RWPE1 (cell line): ENCODE results near the gene EXOSC5.

Source experiments
- CTCF ChIA-PET: fragments of 350-600 bp; sonication (Branson Sonifier 250); formaldehyde crosslinking; extraction: SDS; loops from one replicate; lab custom pipeline; 2021; lab: Yijun Ruan, JAX
- POLR2A ChIA-PET: fragments of 400-600 bp; formaldehyde crosslinking; extraction: SDS; loops from one replicate; lab custom pipeline; 2020; ENCODE audit warnings: antibody characterized with exemption; ENCODE audit not compliant: low non-redundant PET; lab: Yijun Ruan, JAX
- DNase-seq: peaks from one replicate; pipeline ENCODE4 v3.0.0; 2012; ENCODE audit warnings: low spot score
- H3K27ac ChIP-seq: fragments of 450-650 bp; 2 replicates; pipeline ENCODE4 v1.5.1; 2017
- TF ChIP-seq, protein P1 (sequence below): fragments of 450-650 bp; conservative IDR thresholded peaks from 2 replicates; pipeline ENCODE4 v1.5.1; 2017; ENCODE audit warnings: low read depth, mild to moderate bottlenecking

EXOSC5 gene

DNA sequence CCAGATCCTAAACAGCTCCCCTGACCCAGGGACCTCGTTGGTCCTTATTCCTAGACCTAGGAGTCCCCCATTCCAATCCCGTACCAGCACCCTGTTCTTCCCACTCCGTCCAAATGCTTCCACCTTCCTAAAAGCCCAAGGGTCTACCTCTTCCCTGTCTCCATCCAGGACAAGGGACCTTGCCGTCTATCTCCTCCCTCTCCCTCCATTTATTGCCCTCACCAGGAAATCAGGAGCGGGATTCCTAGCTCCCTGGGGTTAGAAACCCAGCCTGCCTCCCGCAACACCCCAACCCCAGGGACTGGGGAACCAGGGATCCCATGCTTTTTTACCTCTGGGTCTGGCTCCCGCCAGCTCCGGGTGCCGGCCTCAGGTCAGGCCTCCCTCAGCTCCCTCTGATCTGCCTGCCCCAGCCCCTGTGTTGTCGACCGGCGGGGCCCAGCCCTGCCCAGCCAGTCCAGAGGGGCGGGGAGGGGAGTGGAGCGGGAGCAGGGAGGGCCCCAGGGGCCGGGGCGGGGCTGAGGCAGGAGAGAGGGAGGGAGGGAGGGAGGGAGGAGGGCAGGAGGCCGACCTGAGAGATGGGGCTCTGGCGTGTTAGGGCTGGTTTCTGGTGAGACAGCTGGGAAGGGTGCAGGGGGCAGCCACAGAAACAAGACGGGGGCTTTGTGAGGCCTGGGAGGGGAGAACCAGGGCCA lies 29.9 kb upstream of the EXOSC5 start, which contains the start of gene B3GNT8:
TSS of gene B3GNT8 (minus strand) at position 423 of the 695 bp plus-strand sequence. CDS start 596 bp downstream, outside the sequence.
- DNase-seq = peak; percentile 88
- ChIA-PET POLR2A (interaction anchor here (0.8 to 1.7 kb wide), 2 partner anchors 8 to 12 kb away, joined by 5 to 10 read pairs; partner anchors contain the start of gene DMAC2), CTCF (interaction anchor here (0.9 kb wide), 1 partner anchor 136 kb away, joined by 3 read pairs; no protein-coding TSS in a partner anchor)
- TF ChIP-seq, protein P1, sequence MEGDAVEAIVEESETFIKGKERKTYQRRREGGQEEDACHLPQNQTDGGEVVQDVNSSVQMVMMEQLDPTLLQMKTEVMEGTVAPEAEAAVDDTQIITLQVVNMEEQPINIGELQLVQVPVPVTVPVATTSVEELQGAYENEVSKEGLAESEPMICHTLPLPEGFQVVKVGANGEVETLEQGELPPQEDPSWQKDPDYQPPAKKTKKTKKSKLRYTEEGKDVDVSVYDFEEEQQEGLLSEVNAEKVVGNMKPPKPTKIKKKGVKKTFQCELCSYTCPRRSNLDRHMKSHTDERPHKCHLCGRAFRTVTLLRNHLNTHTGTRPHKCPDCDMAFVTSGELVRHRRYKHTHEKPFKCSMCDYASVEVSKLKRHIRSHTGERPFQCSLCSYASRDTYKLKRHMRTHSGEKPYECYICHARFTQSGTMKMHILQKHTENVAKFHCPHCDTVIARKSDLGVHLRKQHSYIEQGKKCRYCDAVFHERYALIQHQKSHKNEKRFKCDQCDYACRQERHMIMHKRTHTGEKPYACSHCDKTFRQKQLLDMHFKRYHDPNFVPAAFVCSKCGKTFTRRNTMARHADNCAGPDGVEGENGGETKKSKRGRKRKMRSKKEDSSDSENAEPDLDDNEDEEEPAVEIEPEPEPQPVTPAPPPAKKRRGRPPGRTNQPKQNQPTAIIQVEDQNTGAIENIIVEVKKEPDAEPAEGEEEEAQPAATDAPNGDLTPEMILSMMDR = no peak
- H3K27ac ChIP-seq = peak within 1 kb of the TSS; percentile 96

DNA sequence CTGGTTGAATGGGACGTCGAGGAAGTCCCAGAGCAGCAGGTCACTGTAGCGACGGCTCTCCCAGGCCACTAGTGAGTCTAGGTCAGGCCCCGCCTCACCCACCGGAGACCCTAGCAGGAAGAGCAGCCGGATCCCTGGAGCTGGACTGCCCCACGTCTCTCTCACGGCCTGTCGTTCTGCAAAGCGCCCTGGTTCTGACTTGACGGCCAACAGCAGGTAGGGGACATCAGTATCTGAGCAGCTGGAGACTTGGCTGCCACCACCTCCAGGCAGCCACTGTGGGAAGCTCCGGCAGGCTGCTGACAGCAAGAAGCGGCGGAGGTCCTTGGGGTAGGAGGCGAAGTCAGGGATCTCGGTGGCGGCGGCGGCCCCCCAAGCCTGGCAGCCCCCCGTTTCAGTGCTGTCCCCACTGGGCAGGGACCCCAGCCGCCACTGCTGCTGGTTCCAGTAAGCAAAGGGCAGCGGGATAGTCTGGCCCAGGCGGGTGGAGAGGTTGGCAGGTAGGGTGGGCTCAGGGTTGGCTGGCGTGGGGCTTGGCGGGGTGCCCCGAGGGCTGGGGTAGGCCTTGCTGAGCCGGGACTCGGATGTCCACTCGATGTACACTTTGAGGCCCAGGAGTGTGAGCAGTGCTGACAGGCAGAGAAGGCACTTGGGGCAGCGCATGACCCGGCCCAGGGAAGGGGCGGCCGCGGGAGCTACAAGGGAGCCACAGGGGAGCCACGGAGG lies 29.1 kb upstream of the EXOSC5 start:
- TF ChIP-seq, protein P1 = no peak
- POLR2A ChIA-PET = interaction anchor here (0.8 to 1.7 kb wide), 2 partner anchors 9 to 13 kb away, joined by 5 to 10 read pairs; partner anchors contain the start of gene DMAC2
- CTCF ChIA-PET = no interaction called here
- no peak for DNase-seq
- H3K27ac ChIP-seq = peak overlapping the region; percentile 96

DNA sequence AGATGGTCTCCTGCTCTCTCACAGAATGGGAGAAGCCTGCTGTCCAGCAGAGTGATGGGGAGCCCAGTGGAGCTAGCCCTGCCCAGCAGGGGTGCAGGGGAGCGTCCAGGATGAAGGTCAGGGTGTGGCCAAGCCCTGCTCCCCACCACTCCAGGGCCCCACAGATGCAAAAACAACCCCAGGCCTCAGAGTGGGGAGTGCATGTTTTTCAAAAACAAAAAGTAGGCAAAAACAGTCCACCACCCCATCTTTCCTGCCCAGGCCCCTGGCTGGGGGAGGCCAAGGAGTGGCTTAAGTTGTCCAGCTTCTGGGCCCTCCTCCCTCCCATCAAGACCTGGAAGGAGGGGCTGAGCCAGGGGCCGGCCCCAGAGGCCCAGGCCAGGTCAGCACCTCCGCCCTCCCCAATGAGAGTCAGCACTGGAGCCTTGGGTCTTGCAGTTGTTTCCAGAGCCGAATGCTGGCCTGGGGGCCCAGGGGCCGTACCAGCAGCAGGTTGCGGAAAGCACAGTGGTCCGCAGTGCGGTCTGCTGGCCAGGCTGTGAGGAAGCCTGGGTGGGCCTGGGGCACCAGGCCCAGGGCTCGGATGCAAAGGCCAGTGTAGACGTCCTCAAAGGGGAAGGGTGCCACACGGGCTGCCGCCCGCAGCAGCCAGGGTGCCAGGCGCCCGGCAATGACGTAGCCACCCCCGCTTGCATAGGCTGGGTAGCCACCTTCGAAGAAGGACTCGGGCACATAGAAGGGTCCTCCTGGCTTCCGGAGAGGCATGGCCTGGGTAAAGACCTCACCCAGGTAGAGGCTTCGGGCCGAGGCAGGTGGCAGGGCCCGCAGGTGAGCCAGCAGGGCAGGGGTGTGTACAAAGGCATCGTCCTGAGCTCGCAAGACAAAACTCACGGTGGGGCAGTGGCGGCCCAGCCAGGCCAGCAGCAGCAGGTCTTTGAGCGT lies 28.3 kb upstream of the EXOSC5 start:
- CTCF ChIA-PET = no interaction called here
- no peak for DNase-seq
- TF ChIP-seq, protein P1 = no peak
- H3K27ac ChIP-seq = peak overlapping the region; percentile 96
- POLR2A ChIA-PET = no interaction called here

DNA sequence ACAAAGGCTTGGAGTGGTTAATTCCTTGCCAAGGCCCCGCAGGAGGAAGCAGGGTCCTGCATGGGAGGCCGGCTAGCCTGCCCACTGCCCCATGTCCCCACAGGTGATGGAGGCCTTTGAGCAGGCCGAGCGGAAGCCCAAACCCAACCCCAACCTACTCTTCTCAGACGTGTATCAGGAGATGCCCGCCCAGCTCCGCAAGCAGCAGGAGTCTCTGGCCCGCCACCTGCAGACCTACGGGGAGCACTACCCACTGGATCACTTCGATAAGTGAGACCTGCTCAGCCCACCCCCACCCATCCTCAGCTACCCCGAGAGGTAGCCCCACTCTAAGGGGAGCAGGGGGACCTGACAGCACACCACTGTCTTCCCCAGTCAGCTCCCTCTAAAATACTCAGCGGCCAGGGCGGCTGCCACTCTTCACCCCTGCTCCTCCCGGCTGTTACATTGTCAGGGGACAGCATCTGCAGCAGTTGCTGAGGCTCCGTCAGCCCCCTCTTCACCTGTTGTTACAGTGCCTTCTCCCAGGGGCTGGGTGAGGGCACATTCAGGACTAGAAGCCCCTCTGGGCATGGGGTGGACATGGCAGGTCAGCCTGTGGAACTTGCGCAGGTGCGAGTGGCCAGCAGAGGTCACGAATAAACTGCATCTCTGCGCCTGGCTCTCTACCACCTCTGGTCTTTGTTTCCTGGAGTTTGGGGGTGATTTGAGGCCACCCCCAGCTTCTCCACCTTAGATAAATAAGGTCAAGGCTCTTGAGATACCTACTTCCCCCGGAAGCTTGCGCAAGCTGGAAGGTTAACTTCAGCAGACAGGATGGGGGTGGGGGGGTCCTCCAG lies 27.4 kb upstream of the EXOSC5 start:
- peak overlapping the region; percentile 96 for H3K27ac ChIP-seq
- TF ChIP-seq, protein P1 = no peak
- CTCF ChIA-PET = interaction anchor here (0.6 kb wide), 3 partner anchors 15 to 103 kb away, joined by 3 read pairs; no protein-coding TSS in a partner anchor
- no peak for DNase-seq
- POLR2A ChIA-PET = no interaction called here

DNA sequence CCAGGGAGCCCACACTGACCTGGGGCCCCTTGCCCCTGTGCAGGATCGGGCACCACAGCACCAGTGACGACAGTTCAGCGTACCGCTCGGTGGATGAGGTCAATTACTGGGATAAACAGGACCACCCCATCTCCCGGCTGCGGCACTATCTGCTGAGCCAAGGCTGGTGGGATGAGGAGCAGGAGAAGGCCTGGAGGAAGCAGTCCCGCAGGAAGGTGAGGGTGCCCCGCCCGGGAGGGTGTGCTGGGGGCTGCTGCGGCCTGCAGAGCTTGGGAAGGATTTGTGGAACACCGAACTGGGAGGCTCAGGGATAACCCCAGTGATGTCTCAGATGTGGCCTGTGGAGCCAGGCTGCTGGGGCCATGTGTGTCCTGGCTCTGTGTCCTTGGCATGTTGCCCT lies 25.8 kb upstream of the EXOSC5 start:
- POLR2A ChIA-PET = no interaction called here
- no peak for DNase-seq
- TF ChIP-seq, protein P1 = no peak
- CTCF ChIA-PET = interaction anchor here (0.6 kb wide), 1 partner anchor 461 kb away, joined by 4 read pairs; no protein-coding TSS in a partner anchor
- peak overlapping the region; percentile 96 for H3K27ac ChIP-seq
